HepG2 (cell line): ENCODE data around the gene TOX2. TPM values are rescaled to one million over a fixed set of nuclear protein-coding genes. Genes with fewer than 3 reads are reported as not detected.

ENCODE experiments used
- ATAC-seq: fragments of 200-7000 bp; cut with Tn5 transposase; 3 replicates; pipeline ENCODE4 v1.9.1; 2020; ENCODE audit warnings: mild to moderate bottlenecking, moderate library complexity
- BruUV-seq: library from RNA; stranded (reverse); fragments of 400-500 nt; replicated peaks from 2 replicates; lab custom pipeline; 2021; lab: Mats Ljungman, UMichigan
- CTCF ChIA-PET: fragments of 300-600 bp; formaldehyde crosslinking; extraction: SDS; loops from one replicate; lab custom pipeline; 2021; ENCODE audit warnings: low total read pairs, inconsistent platforms, low intra/inter-chr PET ratio; lab: Yijun Ruan, JAX
- POLR2A ChIA-PET: fragments of 350-600 bp; sonication (Branson Sonifier 250); formaldehyde crosslinking; loops from one replicate; lab custom pipeline; 2020; ENCODE audit warnings: antibody characterized with exemption, inconsistent platforms; lab: Yijun Ruan, JAX
- DNase-seq: peaks from one replicate; pipeline ENCODE4 v3.0.0-alpha.2; 2015; ENCODE audit warnings: low spot score
- FAIRE-seq: peaks from 3 replicates; lab custom pipeline; 2011; peaks lifted over from hg19 to GRCh38; lab: Jason Lieb, UNC
- H2AFZ ChIP-seq: one replicate; pipeline ENCODE4 v1.6.1; 2011; ENCODE audit warnings: low read length, inconsistent platforms
- H3K27ac ChIP-seq: fragments of 300-600 bp; 3 replicates; pipeline ENCODE4 v1.8.0; 2011; ENCODE audit warnings: mixed run types, mild to moderate bottlenecking, mixed read lengths, low read length, inconsistent platforms; ENCODE audit not compliant: insufficient read depth; ENCODE audit errors: extremely low read length
- H3K27me3 ChIP-seq, 2 experiments: fragments of 200-600 bp in 1 of 2; 2 replicates in 1 of 2; 3 replicates in 1 of 2; pipeline versions ENCODE4 v1.6.0 to v1.8.0; 2011; ENCODE audit warnings: low read length in 2 of 2, mild to moderate bottlenecking in 2 of 2, moderate library complexity in 2 of 2, inconsistent platforms in 1 of 2; ENCODE audit not compliant: insufficient read depth in 2 of 2, control insufficient read depth in 1 of 2
- H3K36me3 ChIP-seq, 2 experiments: fragments of 200-600 bp in 1 of 2; replicated peaks in 1 of 2; 2 replicates in 1 of 2; 3 replicates in 1 of 2; pipeline versions ENCODE4 v1.5.1 to v1.8.0; 2011; ENCODE audit warnings: low read length in 2 of 2, inconsistent platforms in 1 of 2; ENCODE audit not compliant: insufficient read depth in 2 of 2, control insufficient read depth in 1 of 2
- H3K4me1 ChIP-seq: 2 replicates; pipeline ENCODE4 v1.5.1; 2012; ENCODE audit warnings: low read length, inconsistent platforms; ENCODE audit not compliant: insufficient read depth
- H3K4me2 ChIP-seq: 2 replicates; pipeline ENCODE4 v1.6.0; 2011; ENCODE audit warnings: low read depth, low read length, inconsistent platforms
- H3K4me3 ChIP-seq, 3 experiments: fragments of 200-600 bp in 1 of 3; sonication (generic), shearing (Covaris generic) in 1 of 3; replicated peaks in 1 of 3; 2 replicates each; pipeline ENCODE4 v1.5.1; 2011 to 2016; ENCODE audit warnings: low read length in 3 of 3, inconsistent platforms in 2 of 3, low read depth in 2 of 3, mild to moderate bottlenecking in 2 of 3, control low read depth in 1 of 3, mixed read lengths in 1 of 3; ENCODE audit not compliant: insufficient read depth in 1 of 3
- H3K79me2 ChIP-seq: one replicate; pipeline ENCODE4 v1.6.1; 2011; ENCODE audit warnings: low read length, inconsistent platforms; ENCODE audit not compliant: insufficient read depth
- H3K9ac ChIP-seq: 2 replicates; pipeline ENCODE4 v1.6.0; 2011; ENCODE audit warnings: mild to moderate bottlenecking, low read depth, low read length, inconsistent platforms; ENCODE audit not compliant: insufficient read depth
- H3K9me3 ChIP-seq: 2 replicates; pipeline ENCODE4 v1.5.1; 2012; ENCODE audit warnings: mild to moderate bottlenecking, low read length
- H4K20me1 ChIP-seq: 2 replicates; pipeline ENCODE4 v1.6.0; 2011; ENCODE audit warnings: inconsistent platforms, mild to moderate bottlenecking, low read length, moderate library complexity; ENCODE audit not compliant: insufficient read depth
- CEBPB ChIP-seq: IDR thresholded peaks from 2 replicates; pipeline ENCODE4 v1.6.1; 2011; ENCODE audit warnings: low read depth, low read length, improper control_type of control experiment, borderline replicate concordance
- CREB1 ChIP-seq, 2 experiments: fragments of 450-650 bp in 1 of 2; IDR thresholded peaks; 2 replicates each; pipeline ENCODE4 v1.6.1; 2016 to 2017; ENCODE audit warnings: control low read depth in 1 of 2, mild to moderate bottlenecking in 1 of 2, missing compliant biosample characterization in 1 of 2, missing genetic modification characterization in 1 of 2
- KDM3A ChIP-seq: IDR thresholded peaks from 2 replicates; pipeline ENCODE4 v1.6.1; 2018; ENCODE audit warnings: low read depth, missing compliant biosample characterization
- NCOA2 ChIP-seq: sonication (generic); formaldehyde crosslinking; IDR thresholded peaks from 2 replicates; pipeline ENCODE4 v1.8.0; 2022; ENCODE audit warnings: inconsistent platforms
- TEAD3 ChIP-seq: optimal IDR thresholded peaks from 2 replicates; pipeline ENCODE3; 2016; ENCODE audit warnings: borderline replicate concordance
- ZNF12 ChIP-seq: sonication (generic); formaldehyde crosslinking; IDR thresholded peaks from 2 replicates; pipeline ENCODE4 v1.5.0; 2020; ENCODE audit warnings: missing genetic modification reagents
- ZNF629 ChIP-seq: sonication (generic); formaldehyde crosslinking; conservative IDR thresholded peaks from 2 replicates; pipeline ENCODE4 v1.5.0; 2020; ENCODE audit warnings: missing genetic modification reagents
- ZNF768 ChIP-seq: sonication (generic); formaldehyde crosslinking; IDR thresholded peaks from 2 replicates; pipeline ENCODE4 v1.4.0; 2020; ENCODE audit warnings: missing genetic modification reagents
- WGBS: methylation state at CpG from one replicate; pipeline ENCODE4 v1.1.6; 2017; ENCODE audit warnings: low lambda C conversion rate; 5-methylcytosine and 5-hydroxymethylcytosine counted together
- in situ Hi-C: cut with HindIII; loops from 2 replicates; pipeline ENCODE4 v1.10.0; 2017; ENCODE audit warnings: low pct_unique_long_range_greater_than_20kb; ENCODE audit not compliant: extremely low pct_ligation_motif_present
- intact Hi-C: fragments of 100-400 bp; cut with micrococcal nuclease; formaldehyde crosslinking; loops from one replicate; pipeline ENCODE4 v1.10.0; 2022; ENCODE audit not compliant: unreplicated experiment
- polyA plus RNA-seq, 8 experiments: library from polyadenylated mRNA; depleted of rRNA in 3 of 8; stranded (reverse) in 7 of 8; unstranded in 1 of 8; fragments of >200 nt; fragmentation: Illumina TruSeq in 4 of 8; extraction: Trizol in 4 of 8; gene quantifications; 2 replicates each; pipeline versions ENCODE4 v1.2.1 to v1.2.3, GENCODE V29; 2011 to 2016; ENCODE audit warnings: low read depth in 4 of 8, missing spikeins in 1 of 8, mixed read lengths in 1 of 8; ENCODE audit not compliant: insufficient read depth in 1 of 8
- total RNA-seq, 5 experiments: library from RNA; depleted of rRNA; stranded (reverse); fragments of >200 nt; fragmentation: Illumina TruSeq; extraction: Trizol; gene quantifications; 2 replicates each; pipeline ENCODE4 v1.2.3, GENCODE V29; 2016; ENCODE audit warnings: low read depth in 1 of 5
- TF ChIP-seq, protein P1 (sequence below): conservative IDR thresholded peaks from 2 replicates; pipeline ENCODE4 v1.6.1; 2018; ENCODE audit warnings: missing genetic modification reagents

Gene TOX2
- total and polyA plus RNA-seq, 2 of the 13 experiments (the other 11 are each of a cell fraction or from before 2014, with no cell fraction given): not detected

GRCh38 chr20:43938932-43939761 is 24.5 kb downstream of the TOX2 start:
- Histone ChIP-seq H3K4me2 (no peak overlapping the region), H3K79me2 (no peaks in the 10 kb centered on the region), H3K4me3 (no peak overlapping the region), H3K4me1 (no peaks in the 10 kb centered on the region), H3K27me3 (peaks cover 2 to 7% of the 10 kb centered on the region in 2 experiments; a peak in 2 of 5 replicates), H2AFZ (no peak overlapping the region), H3K36me3 (no peaks in the 10 kb centered on the region), H4K20me1 (no peaks in the 10 kb centered on the region), H3K9ac (no peak overlapping the region), H3K9me3 (no peaks in the 10 kb centered on the region), H3K27ac (no peak overlapping the region)
- BruUV-seq: no TSS peak
- in situ Hi-C loops (no loop called here), intact Hi-C loops (no loop called here)
- DNase-seq: peak; percentile 72
- WGBS: 7% methylated on average over 8 of the region's 9 CpGs
- TF ChIP-seq CREB1 (IDR thresholded peaks at IDR 0.05): no peak
- no peak for TF ChIP-seq CREB1 (CRISPR knock-in tag; IDR thresholded peaks at IDR 0.05)
- no peak for TF ChIP-seq NCOA2 (CRISPR knock-in tag)
- peak; percentile 20; the same call in 1 of the 2 replicates for TF ChIP-seq ZNF768 (CRISPR knock-in tag)
- TF ChIP-seq CEBPB: 0 out of 2 replicates have a peak, but pooled peaks have one; percentile 17
- TF ChIP-seq TEAD3: peak; percentile 45
- peak; percentile 47; the same call in 1 of the 2 replicates for TF ChIP-seq ZNF12 (CRISPR knock-in tag)
- TF ChIP-seq ZNF629 (CRISPR knock-in tag): peak; percentile 61; the same call in 1 of the 2 replicates
- TF ChIP-seq KDM3A (CRISPR knock-in tag): no peak
- peak; percentile 28; the same call in 2 of the 3 replicates for ATAC-seq
- FAIRE-seq: peak; percentile 77
- POLR2A ChIA-PET: no interaction called here
- CTCF ChIA-PET: no interaction called here

DNA sequence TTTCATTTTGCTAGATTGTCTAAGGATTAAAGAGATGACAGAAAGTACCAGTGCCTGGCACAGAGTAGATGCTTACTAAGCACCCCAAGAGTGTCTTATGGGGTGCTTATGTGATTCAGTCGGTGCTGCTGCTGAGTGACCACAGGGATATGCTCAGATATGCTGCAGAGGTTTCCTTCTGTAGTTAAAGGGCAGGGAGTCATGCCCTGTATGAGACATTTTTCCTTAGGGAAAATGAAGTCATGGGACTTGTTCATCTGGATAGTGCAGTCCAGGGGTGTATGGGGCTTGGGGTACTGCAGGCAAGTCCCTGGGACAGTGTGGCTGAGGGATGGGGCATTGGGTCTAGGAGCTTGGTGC is 25.1 kb downstream of the TOX2 start:
- ChIA-PET POLR2A (no interaction called here), CTCF (no interaction called here)
- Histone ChIP-seq H3K4me3 (no peak overlapping the region), H2AFZ (no peak overlapping the region), H3K36me3 (no peaks in the 10 kb centered on the region), H3K9me3 (no peaks in the 10 kb centered on the region), H3K4me2 (no peak overlapping the region), H3K27me3 (peaks cover 2 to 7% of the 10 kb centered on the region in 2 experiments; a peak in 2 of 5 replicates), H3K79me2 (no peaks in the 10 kb centered on the region), H4K20me1 (no peaks in the 10 kb centered on the region), H3K9ac (no peak overlapping the region), H3K27ac (no peak overlapping the region), H3K4me1 (no peaks in the 10 kb centered on the region)
- DNase-seq (no peak), ATAC-seq (no peak), FAIRE-seq (no peak)
- BruUV-seq: no TSS peak
- TF ChIP-seq, protein P1, sequence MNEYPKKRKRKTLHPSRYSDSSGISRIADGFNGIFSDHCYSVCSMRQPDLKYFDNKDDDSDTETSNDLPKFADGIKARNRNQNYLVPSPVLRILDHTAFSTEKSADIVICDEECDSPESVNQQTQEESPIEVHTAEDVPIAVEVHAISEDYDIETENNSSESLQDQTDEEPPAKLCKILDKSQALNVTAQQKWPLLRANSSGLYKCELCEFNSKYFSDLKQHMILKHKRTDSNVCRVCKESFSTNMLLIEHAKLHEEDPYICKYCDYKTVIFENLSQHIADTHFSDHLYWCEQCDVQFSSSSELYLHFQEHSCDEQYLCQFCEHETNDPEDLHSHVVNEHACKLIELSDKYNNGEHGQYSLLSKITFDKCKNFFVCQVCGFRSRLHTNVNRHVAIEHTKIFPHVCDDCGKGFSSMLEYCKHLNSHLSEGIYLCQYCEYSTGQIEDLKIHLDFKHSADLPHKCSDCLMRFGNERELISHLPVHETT (CRISPR knock-in tag): no peak
- 5% methylated on average over 1 of the region's 1 CpG for WGBS
- in situ Hi-C loops: no loop called here
- intact Hi-C loops: no loop called here
